DOHH2 (cell line): Measurements from ENCODE around the gene FAP.

Experiments
- H3F3A ChIP-seq: fragments of 200-600 bp; sonication (generic), shearing (Covaris generic); 2 replicates; pipeline ENCODE4 v1.6.0; 2016; ENCODE audit warnings: antibody characterized with exemption, mild to moderate bottlenecking; ENCODE audit not compliant: control insufficient read depth, insufficient read depth
- H3K27ac ChIP-seq: fragments of 200-600 bp; sonication (generic); 2 replicates; pipeline ENCODE4 v1.5.1; 2014; ENCODE audit warnings: low read depth, mild to moderate bottlenecking, low read length, moderate library complexity
- H3K27me3 ChIP-seq: fragments of 200-600 bp; sonication (generic); 2 replicates; pipeline ENCODE4 v1.6.1; 2014; ENCODE audit warnings: mild to moderate bottlenecking, low read length, mixed read lengths; ENCODE audit not compliant: control insufficient read depth
- H3K36me3 ChIP-seq: fragments of 200-600 bp; sonication (generic); 2 replicates; pipeline ENCODE4 v1.6.1; 2014; ENCODE audit warnings: mild to moderate bottlenecking, low read length, moderate library complexity, mixed read lengths; ENCODE audit not compliant: control insufficient read depth
- H3K4me1 ChIP-seq: fragments of 200-600 bp; sonication (generic); 2 replicates; pipeline ENCODE4 v1.6.1; 2014; ENCODE audit warnings: mild to moderate bottlenecking, low read length, mixed read lengths; ENCODE audit not compliant: control insufficient read depth
- H3K4me2 ChIP-seq: fragments of 200-600 bp; sonication (generic); 2 replicates; pipeline ENCODE4 v1.6.0; 2014; ENCODE audit warnings: mild to moderate bottlenecking, low read length, moderate library complexity
- H3K4me3 ChIP-seq: fragments of 200-600 bp; sonication (generic); 2 replicates; pipeline ENCODE4 v1.5.1; 2014; ENCODE audit warnings: mild to moderate bottlenecking, low read length, mixed read lengths
- H3K79me2 ChIP-seq: fragments of 200-600 bp; sonication (generic); 2 replicates; pipeline ENCODE4 v1.6.1; 2014; ENCODE audit warnings: mild to moderate bottlenecking, low read length, mixed read lengths; ENCODE audit not compliant: control insufficient read depth
- H3K9me2 ChIP-seq: fragments of 200-600 bp; sonication (generic); replicated peaks from 2 replicates; pipeline ENCODE4 v1.6.1; 2014; ENCODE audit warnings: mild to moderate bottlenecking, low read length, mixed read lengths; ENCODE audit not compliant: control insufficient read depth
- H3K9me3 ChIP-seq: fragments of 200-600 bp; sonication (generic); 2 replicates; pipeline ENCODE4 v1.6.1; 2014; ENCODE audit warnings: antibody characterized with exemption, low read length, mixed read lengths; ENCODE audit not compliant: control insufficient read depth, insufficient read depth
- H4K20me1 ChIP-seq: fragments of 200-600 bp; sonication (generic); 2 replicates; pipeline ENCODE4 v1.6.0; 2014; ENCODE audit warnings: low read depth, mild to moderate bottlenecking, antibody characterized with exemption, low read length, moderate library complexity; ENCODE audit not compliant: control insufficient read depth, insufficient read depth
- CTCF ChIP-seq: fragments of 200-600 bp; sonication (generic); IDR thresholded peaks from one replicate; pipeline ENCODE4 v1.5.1; 2014; ENCODE audit warnings: antibody characterized with exemption, mild to moderate bottlenecking, low read depth, low read length; ENCODE audit not compliant: poor library complexity, severe bottlenecking
- EZH2phosphoT487 ChIP-seq: fragments of 200-600 bp; sonication (generic); IDR thresholded peaks from 2 replicates; pipeline ENCODE4 v1.6.1; 2017; ENCODE audit warnings: borderline replicate concordance, mild to moderate bottlenecking, antibody characterized with exemption, low read length, moderate library complexity, mixed read lengths

Gene FAP

GRCh38 chr2:162233197-162233596, 10.0 kb downstream of the FAP start:
- no peaks in the 10 kb centered on the region for H3K4me1 ChIP-seq
- no peak overlapping the region for H3K4me3 ChIP-seq
- no peaks in the 10 kb centered on the region for H4K20me1 ChIP-seq
- no peaks in the 10 kb centered on the region for H3F3A ChIP-seq
- no peaks in the 10 kb centered on the region for H3K36me3 ChIP-seq
- no peaks in the 10 kb centered on the region for H3K9me2 ChIP-seq
- no peaks in the 10 kb centered on the region for H3K79me2 ChIP-seq
- TF ChIP-seq CTCF (no peak), EZH2phosphoT487 (no peak)
- no peaks in the 10 kb centered on the region for H3K9me3 ChIP-seq
- H3K4me2 ChIP-seq: no peak overlapping the region
- H3K27me3 ChIP-seq: no peaks in the 10 kb centered on the region
- no peak overlapping the region for H3K27ac ChIP-seq

DNA sequence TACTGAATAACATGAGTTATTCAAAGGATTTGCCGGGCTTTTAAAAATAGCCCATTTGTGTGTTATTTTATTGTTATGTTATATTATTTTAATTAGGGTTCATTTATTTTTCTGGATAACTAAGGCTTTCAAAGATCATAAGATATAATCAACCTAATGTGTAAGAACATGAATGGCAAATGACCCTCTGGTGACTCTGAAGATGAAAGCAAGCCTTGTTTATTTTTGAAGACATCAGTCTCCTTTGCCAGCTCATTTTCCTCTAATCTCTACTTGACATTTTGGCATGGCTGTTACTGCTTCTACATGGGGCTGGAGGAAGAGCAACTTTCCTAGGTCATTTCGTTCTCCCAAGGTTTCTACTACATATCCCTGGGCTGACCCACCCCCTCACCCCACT, 10.6 kb downstream of the FAP start:
- no peak for TF ChIP-seq CTCF
- no peak for TF ChIP-seq EZH2phosphoT487
- Histone ChIP-seq H3K27me3 (no peaks in the 10 kb centered on the region), H3K4me1 (no peaks in the 10 kb centered on the region), H3K9me3 (no peaks in the 10 kb centered on the region), H4K20me1 (no peaks in the 10 kb centered on the region), H3K4me3 (no peak overlapping the region), H3F3A (no peaks in the 10 kb centered on the region), H3K4me2 (no peak overlapping the region), H3K36me3 (no peaks in the 10 kb centered on the region), H3K9me2 (no peaks in the 10 kb centered on the region), H3K27ac (no peak overlapping the region), H3K79me2 (no peaks in the 10 kb centered on the region)

- Histone ChIP-seq H3K4me2 (no peak overlapping the region), H3K4me1 (no peaks in the 10 kb centered on the region), H4K20me1 (no peaks in the 10 kb centered on the region), H3K27me3 (peaks cover 3% of the 10 kb centered on the region; the same call in 1 of the 2 replicates), H3K9me2 (no peaks in the 10 kb centered on the region), H3K36me3 (no peaks in the 10 kb centered on the region), H3F3A (no peaks in the 10 kb centered on the region), H3K9me3 (no peaks in the 10 kb centered on the region), H3K79me2 (no peaks in the 10 kb centered on the region), H3K27ac (no peak overlapping the region), H3K4me3 (no peak overlapping the region)
- TF ChIP-seq EZH2phosphoT487: no peak
- TF ChIP-seq CTCF: no peak
These were observed 11.2 kb downstream of the FAP start for GRCh38 chr2:162232027-162232426.

DNA sequence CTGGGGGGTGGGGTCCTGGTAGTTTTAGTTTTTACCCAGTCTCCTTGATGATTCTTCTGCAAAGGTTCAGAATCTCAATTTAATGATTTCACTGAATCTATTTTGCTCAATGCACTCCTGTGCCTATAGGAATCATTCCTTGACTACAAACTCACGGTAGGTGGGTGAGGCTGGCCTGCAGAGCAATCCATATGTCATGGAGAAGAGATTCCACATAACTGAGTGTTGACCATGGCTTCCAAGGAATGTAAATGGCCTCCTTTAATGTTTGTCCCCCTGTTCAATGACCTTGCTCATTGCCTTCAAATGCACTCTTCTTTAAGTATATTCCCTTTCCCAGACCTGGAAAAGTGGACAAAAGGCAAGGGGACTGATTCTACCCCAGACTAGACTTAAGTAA, 12.5 kb downstream of the FAP start:
- H3K9me3 ChIP-seq: no peaks in the 10 kb centered on the region
- H3K9me2 ChIP-seq: no peaks in the 10 kb centered on the region
- peaks cover 3% of the 10 kb centered on the region; the same call in 1 of the 2 replicates for H3K27me3 ChIP-seq
- no peak overlapping the region for H3K4me3 ChIP-seq
- no peak overlapping the region for H3K4me2 ChIP-seq
- H3K79me2 ChIP-seq: no peaks in the 10 kb centered on the region
- TF ChIP-seq EZH2phosphoT487: no peak
- no peak for TF ChIP-seq CTCF
- no peaks in the 10 kb centered on the region for H3F3A ChIP-seq
- H4K20me1 ChIP-seq: no peaks in the 10 kb centered on the region
- H3K4me1 ChIP-seq: no peaks in the 10 kb centered on the region
- H3K27ac ChIP-seq: no peak overlapping the region
- no peaks in the 10 kb centered on the region for H3K36me3 ChIP-seq
